GM12878 (cell line): Measurements from ENCODE around the gene ADAMTS19. TPM values are rescaled to one million over a fixed set of nuclear protein-coding genes. Genes with fewer than 3 reads are reported as not detected.

Experiments used
- ATAC-seq: fragments of 200-7000 bp; cut with Tn5 transposase; 3 replicates; pipeline ENCODE4 v1.9.1; 2020; ENCODE audit warnings: mild to moderate bottlenecking, moderate library complexity
- BruUV-seq: library from RNA; stranded (reverse); fragments of 400-500 nt; replicated peaks from 2 replicates; lab custom pipeline; 2021; lab: Mats Ljungman, UMichigan
- CTCF ChIA-PET: fragments of 300-600 bp; sonication (Branson Sonifier 250); formaldehyde crosslinking; extraction: SDS; loops from one replicate; lab custom pipeline; 2021; ENCODE audit warnings: inconsistent platforms; lab: Yijun Ruan, JAX
- POLR2A ChIA-PET: fragments of 350-600 bp; formaldehyde crosslinking; extraction: SDS; loops from one replicate; lab custom pipeline; 2021; ENCODE audit warnings: inconsistent platforms; lab: Charles Lee
- RAD21 ChIA-PET: fragments of 300-600 bp; sonication (Branson Sonifier 250); formaldehyde crosslinking; loops from one replicate; lab custom pipeline; 2023; ENCODE audit warnings: antibody characterized with exemption; ENCODE audit not compliant: unreplicated experiment; lab: Charles Lee
- SMC1A ChIA-PET: fragments of 300-600 bp; sonication (Branson Sonifier 250); formaldehyde crosslinking; loops from one replicate; lab custom pipeline; 2023; ENCODE audit not compliant: unreplicated experiment, uncharacterized antibody; lab: Charles Lee
- DNase-seq: peaks from one replicate; pipeline ENCODE4 v3.0.0-alpha.2; 2011; ENCODE audit warnings: low read depth, low spot score
- FAIRE-seq: peaks from 3 replicates; lab custom pipeline; 2011; peaks lifted over from hg19 to GRCh38; lab: Jason Lieb, UNC
- H2AFZ ChIP-seq: 2 replicates; pipeline ENCODE4 v1.6.0; 2011; ENCODE audit warnings: low read depth, low read length, control low read depth; ENCODE audit not compliant: control insufficient read depth
- H3K27ac ChIP-seq: 2 replicates; pipeline ENCODE4 v1.5.1; 2011; ENCODE audit warnings: control low read depth; ENCODE audit not compliant: control insufficient read depth, insufficient read depth
- H3K27me3 ChIP-seq, 2 experiments: replicated peaks in 1 of 2; 2 replicates each; pipeline versions ENCODE4 v1.6.0 to v1.6.1; 2011; ENCODE audit warnings: low read length in 1 of 2; ENCODE audit not compliant: control insufficient read depth in 2 of 2, insufficient read depth in 2 of 2
- H3K36me3 ChIP-seq, 2 experiments: 2 replicates each; pipeline ENCODE4 v1.5.1; 2011; ENCODE audit warnings: low read length in 1 of 2; ENCODE audit not compliant: control insufficient read depth in 2 of 2, insufficient read depth in 2 of 2
- H3K4me1 ChIP-seq: 2 replicates; pipeline ENCODE4 v1.6.1; 2011; ENCODE audit warnings: mild to moderate bottlenecking, low read length, moderate library complexity, mixed read lengths; ENCODE audit not compliant: control insufficient read depth, insufficient read depth
- H3K4me2 ChIP-seq: 2 replicates; pipeline ENCODE4 v1.6.0; 2011; ENCODE audit warnings: control low read depth; ENCODE audit not compliant: control insufficient read depth, insufficient read depth
- H3K4me3 ChIP-seq: fragments of 200-600 bp; sonication (generic); 2 replicates; pipeline ENCODE4 v1.5.1; 2016
- H3K79me2 ChIP-seq: 2 replicates; pipeline ENCODE4 v1.6.0; 2011; ENCODE audit warnings: low read length; ENCODE audit not compliant: control insufficient read depth, insufficient read depth
- H3K9ac ChIP-seq: 2 replicates; pipeline ENCODE4 v1.8.0; 2011; ENCODE audit warnings: low read length, control low read depth, mixed read lengths; ENCODE audit not compliant: control insufficient read depth, insufficient read depth
- H3K9me3 ChIP-seq: replicated peaks from 3 replicates; pipeline ENCODE4 v1.5.1; 2011; ENCODE audit warnings: mild to moderate bottlenecking, low read length; ENCODE audit not compliant: control insufficient read depth, insufficient read depth
- H4K20me1 ChIP-seq: 2 replicates; pipeline ENCODE4 v1.6.0; 2011; ENCODE audit not compliant: control insufficient read depth, insufficient read depth
- BHLHE40 ChIP-seq, 2 experiments: fragments of 450-650 bp in 1 of 2; IDR thresholded peaks; 2 replicates each; pipeline ENCODE4 v1.6.1; 2011 to 2017; ENCODE audit warnings: low read depth in 2 of 2, borderline replicate concordance in 1 of 2, improper control_type of control experiment in 1 of 2, low read length in 1 of 2, mild to moderate bottlenecking in 1 of 2
- CHD1 ChIP-seq: IDR thresholded peaks from 2 replicates; pipeline ENCODE4 v1.6.1; 2012; ENCODE audit warnings: low read depth, low read length, improper control_type of control experiment
- E2F4 ChIP-seq: IDR thresholded peaks from 2 replicates; pipeline ENCODE4 v1.6.1; 2012; ENCODE audit warnings: low read depth, low read length, improper control_type of control experiment
- FOXK2 ChIP-seq: fragments of 450-650 bp; IDR thresholded peaks from 2 replicates; pipeline ENCODE4 v1.6.1; 2017; ENCODE audit warnings: mild to moderate bottlenecking, moderate library complexity
- HDAC6 ChIP-seq: fragments of 200-600 bp; sonication (generic); IDR thresholded peaks from one replicate; pipeline ENCODE4 v1.8.0; 2017; ENCODE audit warnings: antibody characterized with exemption; ENCODE audit not compliant: unreplicated experiment
- HDGF ChIP-seq: fragments of 450-650 bp; IDR thresholded peaks from 2 replicates; pipeline ENCODE4 v1.6.1; 2016; ENCODE audit warnings: antibody characterized with exemption
- IRF3 ChIP-seq: fragments of 450-650 bp; IDR thresholded peaks from 2 replicates; pipeline ENCODE4 v1.6.1; 2014; ENCODE audit warnings: mild to moderate bottlenecking
- IRF4 ChIP-seq: IDR thresholded peaks from 2 replicates; pipeline ENCODE4 v1.6.1; 2011; ENCODE audit warnings: low read depth, low read length
- KLF5 ChIP-seq: fragments of 450-650 bp; IDR thresholded peaks from 2 replicates; pipeline ENCODE4 v1.6.1; 2014; ENCODE audit warnings: mild to moderate bottlenecking; ENCODE audit not compliant: partially characterized antibody
- MYB ChIP-seq: fragments of 150-350 bp; IDR thresholded peaks from 2 replicates; pipeline ENCODE4 v1.6.1; 2014; ENCODE audit warnings: mild to moderate bottlenecking, low read depth, low read length, borderline replicate concordance
- PBX3 ChIP-seq: IDR thresholded peaks from 2 replicates; pipeline ENCODE4 v1.6.1; 2011; ENCODE audit warnings: mild to moderate bottlenecking, low read depth, low read length, moderate library complexity; ENCODE audit not compliant: insufficient replicate concordance
- RELB ChIP-seq: fragments of 450-650 bp; IDR thresholded peaks from 2 replicates; pipeline ENCODE4 v1.6.1; 2017; ENCODE audit warnings: low read depth, mild to moderate bottlenecking, moderate library complexity
- SIX5 ChIP-seq: IDR thresholded peaks from 2 replicates; pipeline ENCODE4 v1.6.1; 2011; ENCODE audit warnings: mild to moderate bottlenecking, low read depth, low read length, moderate library complexity; ENCODE audit not compliant: severe bottlenecking
- SMC3 ChIP-seq: IDR thresholded peaks from 2 replicates; pipeline ENCODE4 v1.6.1; 2011; ENCODE audit warnings: low read length, improper control_type of control experiment, borderline replicate concordance
- SP1 ChIP-seq: IDR thresholded peaks from one replicate; pipeline ENCODE4 v1.6.1; 2011; ENCODE audit warnings: low read depth, low read length
- TCF7 ChIP-seq: IDR thresholded peaks from 2 replicates; pipeline ENCODE4 v1.6.1; 2014; ENCODE audit warnings: antibody characterized with exemption, borderline replicate concordance
- ZNF207 ChIP-seq: fragments of 450-650 bp; IDR thresholded peaks from 2 replicates; pipeline ENCODE4 v1.6.1; 2014; ENCODE audit warnings: antibody characterized with exemption, mild to moderate bottlenecking, borderline replicate concordance
- WGBS: methylation state at CpG from one replicate; pipeline ENCODE4 v1.1.6; 2016; ENCODE audit warnings: low lambda C conversion rate; ENCODE audit not compliant: insufficient replicate concordance, insufficient coverage; ENCODE audit errors: missing lambda C conversion rate; 5-methylcytosine and 5-hydroxymethylcytosine counted together
- in situ Hi-C: fragments of 300-500 bp; cut with MboI; formaldehyde crosslinking; loops from 9 replicates; pipeline ENCODE4 v1.14.3; 2018; ENCODE audit warnings: mixed read lengths
- intact Hi-C: fragments of 100-400 bp; cut with micrococcal nuclease; formaldehyde crosslinking; loops from one replicate; pipeline ENCODE4 v1.14.2; 2022; ENCODE audit not compliant: unreplicated experiment
- polyA plus RNA-seq, 11 experiments: library from polyadenylated mRNA; depleted of rRNA in 4 of 11; unstranded in 6 of 11; stranded (reverse) in 5 of 11; fragments of >200 nt; fragmentation: Nextera tagmentation in 4 of 11; fragmentation: Illumina TruSeq in 1 of 11; extraction: Ambion mirVana in 4 of 11; extraction: Trizol in 1 of 11; gene quantifications; 1 replicate in 1 of 11; 2 replicates in 10 of 11; pipeline versions ENCODE4 v1.2.1 to v1.2.3, GENCODE V29; 2011 to 2016; ENCODE audit warnings: inconsistent platforms in 2 of 11, missing spikeins in 2 of 11, low read depth in 1 of 11
- total RNA-seq, 4 experiments: library from RNA; depleted of rRNA in 3 of 4; stranded (reverse); fragments of >200 nt in 3 of 4; fragmentation: Illumina TruSeq in 1 of 4; extraction: Trizol in 1 of 4; gene quantifications; 2 replicates each; pipeline versions ENCODE4 v1.2.1 to v1.2.3, GENCODE V29; 2013 to 2021

The ADAMTS19 gene
- total and polyA plus RNA-seq, 10 of the 15 experiments (the other 5 are each of a cell fraction or from before 2014, with no cell fraction given), result not detected

GRCh38 chr5:129563585-129563984 is 103.5 kb downstream of the ADAMTS19 start:
- no peak for TF ChIP-seq SMC3
- TF ChIP-seq FOXK2, result no peak
- no peak for TF ChIP-seq KLF5
- no peak for TF ChIP-seq RELB
- TF ChIP-seq BHLHE40 (IDR thresholded peaks at IDR 0.05; ENCODE audit: borderline replicate concordance in 1 of 2, low read depth in 2 of 2, low read length in 1 of 2), result no peak
- TF ChIP-seq HDGF, result no peak
- TF ChIP-seq MYB, result no peak
- no peak for TF ChIP-seq E2F4
- no peak for TF ChIP-seq CHD1
- TF ChIP-seq SIX5, result no peak
- TF ChIP-seq IRF3, result no peak
- TF ChIP-seq ZNF207, result no peak
- TF ChIP-seq TCF7, result no peak
- no peak for TF ChIP-seq HDAC6
- TF ChIP-seq PBX3, result no peak
- TF ChIP-seq IRF4, result no peak
- TF ChIP-seq SP1, result no peak

More at GRCh38 chr5:129563585-129563984, 103.5 kb downstream of the ADAMTS19 start:
- H3K27me3 ChIP-seq, result no peaks in the 10 kb centered on the region
- CTCF ChIA-PET, result no interaction called here
- ATAC-seq (no peak), DNase-seq (no peak), FAIRE-seq (no peak)
- no peak overlapping the region for H3K4me2 ChIP-seq
- H2AFZ ChIP-seq, result no peak overlapping the region
- H3K9ac ChIP-seq, result no peak overlapping the region
- SMC1A ChIA-PET, result interaction anchor here (0.7 kb wide), 2 partner anchors 13 to 1458 kb away, joined by 3 to 4 read pairs; no protein-coding TSS in a partner anchor
- 64% methylated on average over 3 of the region's 3 CpGs for WGBS
- no peaks in the 10 kb centered on the region for H3K9me3 ChIP-seq
- H3K27ac ChIP-seq, result no peak overlapping the region
- in situ Hi-C loops, result no loop called here
- H3K4me3 ChIP-seq, result no peak overlapping the region
- intact Hi-C loops, result no loop called here
- H3K79me2 ChIP-seq, result no peaks in the 10 kb centered on the region
- no TSS peak for BruUV-seq
- RAD21 ChIA-PET, result no interaction called here
- H4K20me1 ChIP-seq, result no peaks in the 10 kb centered on the region
- H3K4me1 ChIP-seq, result no peaks in the 10 kb centered on the region
- no peaks in the 10 kb centered on the region for H3K36me3 ChIP-seq
- POLR2A ChIA-PET, result no interaction called here
